AG04450 (cell line): ENCODE results near the gene NCOA3. TPM values are rescaled to one million over a fixed set of nuclear protein-coding genes. Genes with fewer than 3 reads are reported as not detected.

Experiments
- CTCF ChIA-PET: fragments of 300-600, 350-600 bp; formaldehyde crosslinking; extraction: SDS; loops from one replicate; lab custom pipeline; 2022; ENCODE audit warnings: antibody characterized with exemption, inconsistent platforms; lab: Charles Lee
- POLR2A ChIA-PET: fragments of 350-600 bp; formaldehyde crosslinking; extraction: SDS; loops from one replicate; lab custom pipeline; 2021; ENCODE audit warnings: antibody characterized with exemption, inconsistent platforms; lab: Yijun Ruan, JAX
- DNase-seq: peaks from one replicate; pipeline ENCODE4 v3.0.0-alpha.2; 2011; ENCODE audit warnings: low read depth, low spot score
- H3K27ac ChIP-seq: one replicate; pipeline ENCODE4 v1.5.1; 2012; ENCODE audit warnings: low read depth, low read length, control low read depth
- H3K27me3 ChIP-seq: one replicate; pipeline ENCODE4 v1.6.0; 2012; ENCODE audit warnings: low read length; ENCODE audit not compliant: control insufficient read depth, insufficient read depth
- H3K4me3 ChIP-seq: 2 replicates; pipeline ENCODE4 v1.5.1; 2011; ENCODE audit warnings: mild to moderate bottlenecking, low read depth, low read length, control low read depth
- H3K9me3 ChIP-seq: 2 replicates; pipeline ENCODE4 v1.5.1; 2012; ENCODE audit warnings: low read length; ENCODE audit not compliant: control insufficient read depth, insufficient read depth
- polyA plus RNA-seq: library from polyadenylated mRNA; depleted of rRNA; stranded (reverse); fragments of >200 nt; gene quantifications from 2 replicates; pipeline ENCODE4 v1.2.3, GENCODE V29; 2011
- TF ChIP-seq, protein P1 (sequence below): IDR thresholded peaks from 2 replicates; pipeline ENCODE4 v1.5.1; 2011; ENCODE audit warnings: low read depth, low read length, control low read depth, inconsistent platforms

NCOA3 gene
- polyA plus RNA-seq, 1 experiment = 25.4 TPM

DNA sequence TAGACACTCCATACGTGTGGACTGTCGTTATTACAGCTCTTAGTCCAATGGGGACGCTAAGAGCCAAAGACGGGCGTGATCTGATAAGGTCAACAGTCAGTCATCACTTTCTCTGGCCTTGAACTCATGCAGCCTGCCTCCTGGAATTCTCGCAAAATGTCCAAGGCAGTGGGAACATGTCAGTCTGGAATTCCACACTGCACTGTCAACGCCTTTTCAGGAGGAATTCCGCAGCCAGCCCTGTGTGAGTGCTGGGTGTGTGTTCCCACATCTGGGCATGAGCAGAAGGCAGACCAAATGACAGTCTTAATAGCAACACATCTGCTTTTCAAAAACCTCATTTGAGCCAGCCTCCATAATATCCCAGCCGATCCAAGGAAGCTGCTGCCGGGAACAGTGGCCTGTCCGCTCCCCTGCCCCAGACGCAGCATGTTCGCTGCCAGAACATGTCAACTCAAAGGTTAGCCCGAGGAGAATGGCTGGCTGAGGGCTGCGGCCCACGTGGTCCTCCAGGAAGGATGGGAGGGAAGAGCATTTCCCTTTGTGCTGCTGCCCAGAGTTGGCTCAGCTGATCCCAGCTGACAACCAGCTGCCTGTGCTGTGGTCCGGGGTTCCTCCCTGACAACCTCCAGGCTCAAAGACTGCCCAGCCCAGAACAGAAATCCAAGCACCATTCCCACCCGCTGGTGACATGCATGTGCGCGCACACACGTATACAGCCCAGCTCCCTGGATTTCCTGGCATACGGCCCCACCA, 180.5 kb downstream of the NCOA3 start:
- peaks cover 2% of the 10 kb centered on the region; the same call in 1 of the 2 replicates for H3K9me3 ChIP-seq
- no peak overlapping the region for H3K27ac ChIP-seq
- peaks cover 6% of the 10 kb centered on the region for H3K27me3 ChIP-seq
- no peak for DNase-seq
- POLR2A ChIA-PET = no interaction called here
- TF ChIP-seq, protein P1, sequence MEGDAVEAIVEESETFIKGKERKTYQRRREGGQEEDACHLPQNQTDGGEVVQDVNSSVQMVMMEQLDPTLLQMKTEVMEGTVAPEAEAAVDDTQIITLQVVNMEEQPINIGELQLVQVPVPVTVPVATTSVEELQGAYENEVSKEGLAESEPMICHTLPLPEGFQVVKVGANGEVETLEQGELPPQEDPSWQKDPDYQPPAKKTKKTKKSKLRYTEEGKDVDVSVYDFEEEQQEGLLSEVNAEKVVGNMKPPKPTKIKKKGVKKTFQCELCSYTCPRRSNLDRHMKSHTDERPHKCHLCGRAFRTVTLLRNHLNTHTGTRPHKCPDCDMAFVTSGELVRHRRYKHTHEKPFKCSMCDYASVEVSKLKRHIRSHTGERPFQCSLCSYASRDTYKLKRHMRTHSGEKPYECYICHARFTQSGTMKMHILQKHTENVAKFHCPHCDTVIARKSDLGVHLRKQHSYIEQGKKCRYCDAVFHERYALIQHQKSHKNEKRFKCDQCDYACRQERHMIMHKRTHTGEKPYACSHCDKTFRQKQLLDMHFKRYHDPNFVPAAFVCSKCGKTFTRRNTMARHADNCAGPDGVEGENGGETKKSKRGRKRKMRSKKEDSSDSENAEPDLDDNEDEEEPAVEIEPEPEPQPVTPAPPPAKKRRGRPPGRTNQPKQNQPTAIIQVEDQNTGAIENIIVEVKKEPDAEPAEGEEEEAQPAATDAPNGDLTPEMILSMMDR = no peak
- no peak overlapping the region for H3K4me3 ChIP-seq
- CTCF ChIA-PET = interaction anchor here (1.1 to 9.4 kb wide), 2 partner anchors 940 to 975 kb away, joined by 3 to 142 read pairs; no protein-coding TSS in a partner anchor

DNA sequence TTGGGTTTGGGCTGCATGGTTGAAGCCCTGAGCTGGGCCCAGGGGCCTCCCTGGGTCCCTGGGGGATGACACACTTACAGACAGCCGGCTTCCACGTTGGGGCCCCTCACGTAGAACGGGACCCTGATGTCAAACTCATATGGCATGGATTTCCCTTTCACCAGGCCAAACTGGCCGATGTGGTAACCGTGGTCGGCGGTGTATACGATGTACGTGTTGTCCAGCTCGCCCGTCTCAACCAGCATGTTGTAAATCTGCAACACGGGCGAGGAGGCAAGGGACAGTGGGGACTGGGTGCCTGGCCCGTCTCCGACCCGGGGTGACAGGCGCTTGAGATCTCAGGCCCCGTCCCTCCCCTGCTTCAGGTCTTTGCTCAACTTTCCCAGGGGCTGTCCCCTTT, 181.2 kb downstream of the NCOA3 start:
- POLR2A ChIA-PET = no interaction called here
- TF ChIP-seq, protein P1 = no peak
- CTCF ChIA-PET = interaction anchor here (0.6 to 1.1 kb wide), 2 partner anchors 974 to 1222 kb away, joined by 3 to 7 read pairs; no protein-coding TSS in a partner anchor
- no peak overlapping the region for H3K27ac ChIP-seq
- H3K9me3 ChIP-seq = peaks cover 2% of the 10 kb centered on the region; the same call in 1 of the 2 replicates
- no peak for DNase-seq
- H3K4me3 ChIP-seq = no peak overlapping the region
- peaks cover 6% of the 10 kb centered on the region for H3K27me3 ChIP-seq

DNA sequence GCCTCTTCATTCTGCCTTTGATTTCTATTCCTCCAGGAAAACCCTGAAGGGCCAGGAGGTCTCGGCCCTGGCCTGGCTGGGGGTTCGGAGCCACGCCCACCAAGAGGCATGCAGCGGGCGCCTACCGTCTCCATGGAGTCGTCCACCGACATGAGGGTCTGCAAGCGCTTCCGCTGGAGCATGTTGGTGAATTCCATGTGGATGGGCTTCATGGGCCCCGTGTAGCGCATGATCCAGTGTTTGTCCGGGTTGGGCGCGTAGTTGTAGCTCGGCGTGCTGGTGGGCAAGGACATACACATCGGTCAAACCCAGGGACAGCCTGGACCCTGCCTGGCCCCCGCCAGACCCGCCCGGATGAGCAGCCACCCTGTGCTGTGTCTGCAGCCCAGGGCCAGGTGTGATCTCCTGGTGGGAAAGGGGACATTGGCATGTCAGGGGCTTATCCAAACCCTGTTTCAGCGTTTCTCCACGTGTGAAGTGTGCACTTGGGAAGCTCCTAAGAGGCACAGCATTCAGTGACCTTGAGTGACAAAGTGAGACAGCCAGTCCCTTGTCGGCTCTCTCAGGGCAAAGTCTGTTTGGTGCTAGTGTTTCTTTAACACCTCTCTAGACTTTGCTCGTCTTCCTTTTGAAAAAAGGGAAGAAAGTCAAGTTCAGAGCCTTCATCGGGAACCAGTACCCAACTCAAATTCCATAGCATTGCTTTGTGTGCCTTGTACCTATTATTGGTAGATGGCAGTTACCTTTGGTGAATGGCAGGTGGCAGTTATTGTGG, 182.8 kb downstream of the NCOA3 start:
- no peak for DNase-seq
- no peak overlapping the region for H3K27ac ChIP-seq
- TF ChIP-seq, protein P1 = no peak
- H3K9me3 ChIP-seq = peaks cover under 1% of the 10 kb centered on the region; the same call in 1 of the 2 replicates
- H3K4me3 ChIP-seq = no peak overlapping the region
- CTCF ChIA-PET = no interaction called here
- POLR2A ChIA-PET = no interaction called here
- peaks cover 3% of the 10 kb centered on the region for H3K27me3 ChIP-seq

DNA sequence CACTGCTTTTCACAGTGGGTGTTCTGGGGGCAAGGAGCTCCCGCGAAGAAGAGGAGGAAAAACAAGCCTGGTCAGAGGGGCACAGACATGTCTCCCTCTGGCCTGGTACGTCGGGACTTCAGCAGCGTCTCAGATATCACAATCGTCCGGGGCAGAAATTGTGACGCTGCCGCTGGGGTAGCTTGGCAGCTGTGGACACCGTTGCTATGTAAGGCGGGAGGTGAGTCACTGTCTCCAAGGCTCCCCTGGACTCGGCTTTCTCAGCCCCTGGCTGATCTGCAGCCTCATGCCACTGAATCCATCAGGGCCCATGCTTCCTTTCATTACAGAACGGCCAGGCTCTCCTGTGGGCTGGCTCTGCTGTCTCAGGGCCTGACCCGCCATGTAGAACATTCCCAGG, 184.9 kb downstream of the NCOA3 start:
- Histone ChIP-seq H3K4me3 (no peak overlapping the region), H3K9me3 (peaks cover 17% of the 10 kb centered on the region), H3K27me3 (peaks cover 3% of the 10 kb centered on the region), H3K27ac (no peak overlapping the region)
- ChIA-PET POLR2A (no interaction called here), CTCF (interaction anchor here (1.3 kb wide), 1 partner anchor 934 kb away, joined by 10 read pairs; no protein-coding TSS in a partner anchor)
- DNase-seq = peak; percentile 23
- TF ChIP-seq, protein P1 = no peak
